Uterus (tissue), 2 donors: Measurements from ENCODE around the gene NPIPB9.
"Not testable (repeated sequence)": the region's sequence is repeated elsewhere in the genome, so short reads cannot be mapped to it uniquely, and the experiment has no call there.

Source experiments
- POLR2A ChIP-seq, 2 donors: fragments of 450-650 bp; IDR thresholded peaks; one replicate each; pipeline ENCODE4 v1.6.1; 2016; ENCODE audit warnings: antibody characterized with exemption in 2 of 2, mild to moderate bottlenecking in 1 of 2, moderate library complexity in 1 of 2
- TF ChIP-seq, protein P1 (sequence below), 4 experiments: fragments of 200-600 bp in 2 of 4; fragments of 450-650 bp in 2 of 4; sonication (generic) in 2 of 4; IDR thresholded peaks; one replicate each; pipeline ENCODE4 v1.5.1; 2016 to 2019; ENCODE audit warnings: antibody characterized with exemption in 4 of 4, mild to moderate bottlenecking in 2 of 4, moderate library complexity in 1 of 4

DNA sequence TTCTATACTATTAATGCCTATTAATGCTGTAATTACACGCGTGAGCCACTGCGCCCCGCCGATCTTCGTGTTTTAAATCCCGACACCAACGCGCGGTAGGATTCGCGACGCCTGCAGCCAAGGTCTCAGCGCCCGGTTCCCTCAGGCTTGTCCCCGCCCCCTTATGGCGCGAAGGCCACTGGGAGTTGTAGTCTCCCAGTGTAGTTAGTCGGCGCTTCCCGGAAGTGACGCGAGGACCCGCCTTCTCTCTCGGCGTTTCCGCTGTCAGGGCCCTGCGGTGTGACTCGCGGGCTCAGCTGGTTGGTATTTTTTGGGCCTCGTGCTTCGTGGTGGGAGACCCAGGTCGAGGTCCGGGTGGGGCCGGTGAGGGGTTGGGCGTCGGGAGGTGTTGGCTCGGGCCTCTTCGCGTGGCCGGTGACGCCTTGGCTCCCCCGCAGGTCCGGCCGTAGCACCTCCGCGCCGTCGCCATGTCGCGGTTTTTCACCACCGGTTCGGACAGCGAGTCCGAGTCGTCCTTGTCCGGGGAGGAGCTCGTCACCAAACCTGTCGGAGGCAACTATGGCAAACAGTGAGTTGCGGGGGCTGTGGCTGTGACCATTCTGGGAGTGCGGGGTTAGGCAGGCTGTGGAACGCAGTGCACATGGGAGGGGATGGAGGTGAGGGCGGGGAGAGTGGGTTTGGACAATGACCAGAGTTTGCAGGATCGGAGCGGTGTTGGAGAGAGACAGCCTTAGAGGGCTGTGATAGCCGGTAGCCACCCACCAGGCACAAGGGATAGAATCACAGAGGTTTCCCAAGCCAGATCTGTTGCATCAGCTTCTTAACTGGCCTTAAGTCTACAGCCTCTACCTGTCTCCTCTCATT, 40.1 kb upstream of the NPIPB9 start, which contains the start of gene EIF3C:
- not testable (repeated sequence) for TF ChIP-seq POLR2A (IDR thresholded peaks at IDR 0.05)
- TF ChIP-seq, protein P1, sequence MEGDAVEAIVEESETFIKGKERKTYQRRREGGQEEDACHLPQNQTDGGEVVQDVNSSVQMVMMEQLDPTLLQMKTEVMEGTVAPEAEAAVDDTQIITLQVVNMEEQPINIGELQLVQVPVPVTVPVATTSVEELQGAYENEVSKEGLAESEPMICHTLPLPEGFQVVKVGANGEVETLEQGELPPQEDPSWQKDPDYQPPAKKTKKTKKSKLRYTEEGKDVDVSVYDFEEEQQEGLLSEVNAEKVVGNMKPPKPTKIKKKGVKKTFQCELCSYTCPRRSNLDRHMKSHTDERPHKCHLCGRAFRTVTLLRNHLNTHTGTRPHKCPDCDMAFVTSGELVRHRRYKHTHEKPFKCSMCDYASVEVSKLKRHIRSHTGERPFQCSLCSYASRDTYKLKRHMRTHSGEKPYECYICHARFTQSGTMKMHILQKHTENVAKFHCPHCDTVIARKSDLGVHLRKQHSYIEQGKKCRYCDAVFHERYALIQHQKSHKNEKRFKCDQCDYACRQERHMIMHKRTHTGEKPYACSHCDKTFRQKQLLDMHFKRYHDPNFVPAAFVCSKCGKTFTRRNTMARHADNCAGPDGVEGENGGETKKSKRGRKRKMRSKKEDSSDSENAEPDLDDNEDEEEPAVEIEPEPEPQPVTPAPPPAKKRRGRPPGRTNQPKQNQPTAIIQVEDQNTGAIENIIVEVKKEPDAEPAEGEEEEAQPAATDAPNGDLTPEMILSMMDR (IDR thresholded peaks at IDR 0.05): not testable (repeated sequence)
